Activated CD4-positive, alpha-beta T cell treated with anti-CD3 and anti-CD28 coated beads, Interleukin-2, amount 50 U/mL, for 24 hours (primary cell): ENCODE data around the gene PPP2R5C.

Experiments used
- DNase-seq, 2 donors: peaks; one replicate each; pipeline ENCODE4 v3.0.0-alpha.2; 2020; ENCODE audit warnings: low read depth in 1 of 2, low spot score in 1 of 2

Gene PPP2R5C

GRCh38 chr14:101754893-101755292 lies 6.6 kb upstream of the PPP2R5C start:
- DNase-seq = no peak

GRCh38 chr14:101755591-101756324 lies 5.8 kb upstream of the PPP2R5C start:
- no peak for DNase-seq

- no peak for DNase-seq
Observed at GRCh38 chr14:101757064-101757838, 4.3 kb upstream of the PPP2R5C start.

- no peak for DNase-seq
Observed at GRCh38 chr14:101757839-101758211, 3.7 kb upstream of the PPP2R5C start.

GRCh38 chr14:101758913-101759593 lies 2.5 kb upstream of the PPP2R5C start:
- no peak for DNase-seq

- peak; percentile 87 to 96 for DNase-seq
Observed at GRCh38 chr14:101760138-101761011, 1.1 kb upstream of the PPP2R5C start.

GRCh38 chr14:101761881-101762529 lies 496 bp downstream of the PPP2R5C start:
- DNase-seq = peak; percentile 21

GRCh38 chr14:101762530-101763101 lies 1.1 kb downstream of the PPP2R5C start:
- no peak for DNase-seq

GRCh38 chr14:101763941-101764709 lies 2.6 kb downstream of the PPP2R5C start:
- no peak for DNase-seq

- no peak for DNase-seq
Observed at GRCh38 chr14:101767618-101768362, 6.3 kb downstream of the PPP2R5C start.

- DNase-seq = no peak
Observed at GRCh38 chr14:101770183-101770582, 8.7 kb downstream of the PPP2R5C start.

GRCh38 chr14:101772770-101773169 lies 11.3 kb downstream of the PPP2R5C start:
- no peak for DNase-seq

- DNase-seq = no peak
Observed at GRCh38 chr14:101773378-101773777, 11.9 kb downstream of the PPP2R5C start.

GRCh38 chr14:101774006-101774795 lies 12.7 kb downstream of the PPP2R5C start:
- DNase-seq = no peak

GRCh38 chr14:101774814-101775213 lies 13.3 kb downstream of the PPP2R5C start:
- DNase-seq = no peak

- DNase-seq = no peak
Observed at GRCh38 chr14:101775826-101776225, 14.3 kb downstream of the PPP2R5C start.

- no peak for DNase-seq
Observed at GRCh38 chr14:101776344-101776743, 14.8 kb downstream of the PPP2R5C start.

- no peak for DNase-seq
Observed at GRCh38 chr14:101780390-101780789, 18.9 kb downstream of the PPP2R5C start.
